GM12801 (cell line): Measurements from ENCODE around the gene CPLANE1.

Experiments used
- CTCF ChIP-seq: IDR thresholded peaks from one replicate; pipeline ENCODE4 v1.5.1; 2011; ENCODE audit warnings: control low read depth; ENCODE audit not compliant: insufficient read length; ENCODE audit errors: extremely low read depth

The CPLANE1 gene

DNA sequence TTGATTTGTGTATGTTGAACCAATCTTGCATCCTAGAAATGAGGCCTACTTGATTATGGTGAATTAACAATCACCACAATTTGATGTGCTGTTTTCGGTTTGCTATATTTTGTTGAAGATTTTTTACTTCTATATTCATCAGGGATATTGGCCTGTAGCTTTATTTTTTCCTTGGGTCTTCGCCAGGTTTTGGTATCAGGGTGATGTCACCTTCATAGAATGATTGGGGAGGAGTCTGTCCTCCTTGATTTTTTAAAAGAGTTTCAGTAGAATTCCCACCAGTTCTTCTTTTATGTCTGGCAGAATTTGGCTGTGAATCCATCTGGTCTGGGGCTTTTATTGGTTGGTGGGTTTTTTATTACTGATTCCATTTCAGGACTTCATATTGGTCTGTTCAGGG lies 115.2 kb downstream of the CPLANE1 start:
- TF ChIP-seq CTCF = no peak

DNA sequence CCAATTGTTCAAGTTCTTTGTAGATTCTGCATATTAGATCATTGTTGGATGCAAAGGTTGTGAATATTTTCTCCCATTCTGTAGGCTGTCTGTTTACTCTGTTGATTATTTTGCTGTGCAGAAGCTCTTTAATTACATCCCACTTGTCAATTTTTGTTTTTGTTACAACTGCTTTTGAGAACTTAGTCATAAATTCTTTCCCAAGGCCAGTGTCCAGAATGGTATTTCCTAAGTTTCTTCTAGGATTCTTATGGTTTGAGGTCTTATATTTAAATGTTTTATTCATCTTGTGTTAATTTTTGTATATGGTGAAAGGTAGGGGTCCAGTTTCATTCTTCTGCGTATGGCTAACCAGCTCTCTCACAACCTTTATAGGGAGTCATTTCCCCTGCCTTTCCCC lies 116.5 kb downstream of the CPLANE1 start:
- TF ChIP-seq CTCF = no peak

DNA sequence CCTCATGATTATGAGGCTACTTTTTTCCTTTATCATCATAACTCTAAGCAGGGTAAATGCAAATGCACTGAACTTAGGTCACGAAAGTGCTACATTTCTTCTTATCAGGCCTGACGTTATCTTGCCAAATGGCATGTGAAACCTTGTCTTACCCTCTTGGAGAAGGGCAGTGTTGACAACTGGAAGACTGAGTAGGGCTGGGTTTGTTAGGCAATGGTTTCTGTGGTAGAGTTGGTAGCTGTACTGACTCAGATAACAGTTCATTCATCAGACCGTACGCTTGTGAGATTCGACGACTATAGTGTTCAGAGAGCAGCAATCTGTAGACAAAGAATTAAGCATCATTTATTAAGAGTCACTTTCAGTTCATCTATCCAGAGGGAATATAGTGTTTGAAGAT lies 127.7 kb downstream of the CPLANE1 start:
- no peak for TF ChIP-seq CTCF

DNA sequence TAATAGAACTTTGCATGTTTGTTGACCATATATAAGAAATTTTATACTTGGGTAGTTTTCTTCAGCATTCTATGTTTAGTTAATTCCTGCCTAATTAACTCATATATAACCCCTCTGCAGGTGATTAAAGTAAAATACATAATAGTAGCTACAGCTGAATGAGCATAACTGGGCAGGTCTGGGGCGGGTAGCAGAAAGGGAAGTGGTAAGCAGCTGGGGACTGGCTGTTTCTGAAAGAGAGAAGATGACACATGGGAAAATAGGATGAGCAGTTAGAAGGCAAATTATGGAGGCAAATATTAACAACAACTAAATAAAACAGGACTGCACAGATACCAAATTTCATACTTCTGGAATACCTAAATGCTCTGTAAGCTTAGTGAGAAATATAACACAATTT lies 128.1 kb downstream of the CPLANE1 start:
- no peak for TF ChIP-seq CTCF

GRCh38 chr5:37120270-37120669 lies 128.9 kb downstream of the CPLANE1 start:
- no peak for TF ChIP-seq CTCF

GRCh38 chr5:37116359-37116758 lies 132.8 kb downstream of the CPLANE1 start:
- no peak for TF ChIP-seq CTCF

GRCh38 chr5:37112383-37112991 lies 136.7 kb downstream of the CPLANE1 start:
- TF ChIP-seq CTCF = no peak
